Measurements from ENCODE around the gene CMTM4.

CMTM4 gene

DNA sequence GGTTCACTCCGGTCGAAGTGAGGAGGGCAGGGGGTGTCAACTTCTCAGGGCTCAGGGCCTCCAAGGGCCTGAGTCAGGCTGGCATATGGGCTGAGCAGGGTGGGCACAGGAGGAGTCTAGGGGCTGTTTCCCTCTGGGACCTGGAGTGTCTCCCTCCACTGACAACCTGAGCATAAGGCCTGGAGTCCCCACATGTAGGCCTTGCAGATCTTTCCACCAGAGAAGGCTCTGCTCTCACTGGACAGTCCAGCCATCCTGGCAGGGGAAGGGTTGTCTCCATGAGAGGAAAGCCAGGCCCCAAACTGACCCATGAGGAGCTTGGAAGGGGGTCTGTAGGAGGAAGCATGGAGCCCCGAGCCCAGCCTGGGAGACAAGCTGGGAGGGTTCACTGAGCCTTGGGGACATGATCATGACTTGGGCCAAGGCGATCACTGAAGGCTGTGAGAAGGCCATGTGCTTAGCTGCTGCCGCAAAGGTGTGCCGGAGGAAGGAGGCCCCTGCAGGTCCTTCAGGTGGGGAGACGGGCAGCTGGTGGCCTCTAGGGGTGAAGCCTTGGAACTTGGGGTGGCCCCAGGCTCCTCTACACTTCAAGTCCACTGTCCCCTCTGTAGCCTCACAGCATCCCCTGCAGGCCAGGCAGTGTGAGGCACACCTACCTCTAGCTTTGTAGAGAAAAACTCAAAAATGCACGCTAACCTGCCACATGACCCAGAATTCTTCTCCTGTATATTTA, 107.4 kb downstream of the CMTM4 start:
- Histone ChIP-seq H3K4me1 (ENCODE audit: low read depth, poor library complexity, severe bottlenecking) (peaks cover 12% of the 10 kb centered on the region), H3K27me3 (ENCODE audit: insufficient read depth, low read depth) (peaks cover 7% of the 10 kb centered on the region; the same call in 1 of the 2 replicates), H3K4me3 (IDR thresholded peaks at IDR 0.05; ENCODE audit: insufficient read depth, low read depth, low read length) (no peak overlapping the region), H3K4me2 (no peak overlapping the region), H3K36me3 (ENCODE audit: insufficient read depth) (no peaks in the 10 kb centered on the region), H3K9ac (no peak overlapping the region), H2AFZ (ENCODE audit: low read depth) (no peak overlapping the region), H4K20me1 (ENCODE audit: insufficient read depth) (no peaks in the 10 kb centered on the region), H3K79me2 (ENCODE audit: insufficient read depth, low read depth) (no peaks in the 10 kb centered on the region), H3K27ac (no peak overlapping the region)
- TF ChIP-seq, protein P1, sequence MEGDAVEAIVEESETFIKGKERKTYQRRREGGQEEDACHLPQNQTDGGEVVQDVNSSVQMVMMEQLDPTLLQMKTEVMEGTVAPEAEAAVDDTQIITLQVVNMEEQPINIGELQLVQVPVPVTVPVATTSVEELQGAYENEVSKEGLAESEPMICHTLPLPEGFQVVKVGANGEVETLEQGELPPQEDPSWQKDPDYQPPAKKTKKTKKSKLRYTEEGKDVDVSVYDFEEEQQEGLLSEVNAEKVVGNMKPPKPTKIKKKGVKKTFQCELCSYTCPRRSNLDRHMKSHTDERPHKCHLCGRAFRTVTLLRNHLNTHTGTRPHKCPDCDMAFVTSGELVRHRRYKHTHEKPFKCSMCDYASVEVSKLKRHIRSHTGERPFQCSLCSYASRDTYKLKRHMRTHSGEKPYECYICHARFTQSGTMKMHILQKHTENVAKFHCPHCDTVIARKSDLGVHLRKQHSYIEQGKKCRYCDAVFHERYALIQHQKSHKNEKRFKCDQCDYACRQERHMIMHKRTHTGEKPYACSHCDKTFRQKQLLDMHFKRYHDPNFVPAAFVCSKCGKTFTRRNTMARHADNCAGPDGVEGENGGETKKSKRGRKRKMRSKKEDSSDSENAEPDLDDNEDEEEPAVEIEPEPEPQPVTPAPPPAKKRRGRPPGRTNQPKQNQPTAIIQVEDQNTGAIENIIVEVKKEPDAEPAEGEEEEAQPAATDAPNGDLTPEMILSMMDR (conservative IDR thresholded peaks at IDR 0.05; ENCODE audit: low read depth, low read length): peak; percentile 61

DNA sequence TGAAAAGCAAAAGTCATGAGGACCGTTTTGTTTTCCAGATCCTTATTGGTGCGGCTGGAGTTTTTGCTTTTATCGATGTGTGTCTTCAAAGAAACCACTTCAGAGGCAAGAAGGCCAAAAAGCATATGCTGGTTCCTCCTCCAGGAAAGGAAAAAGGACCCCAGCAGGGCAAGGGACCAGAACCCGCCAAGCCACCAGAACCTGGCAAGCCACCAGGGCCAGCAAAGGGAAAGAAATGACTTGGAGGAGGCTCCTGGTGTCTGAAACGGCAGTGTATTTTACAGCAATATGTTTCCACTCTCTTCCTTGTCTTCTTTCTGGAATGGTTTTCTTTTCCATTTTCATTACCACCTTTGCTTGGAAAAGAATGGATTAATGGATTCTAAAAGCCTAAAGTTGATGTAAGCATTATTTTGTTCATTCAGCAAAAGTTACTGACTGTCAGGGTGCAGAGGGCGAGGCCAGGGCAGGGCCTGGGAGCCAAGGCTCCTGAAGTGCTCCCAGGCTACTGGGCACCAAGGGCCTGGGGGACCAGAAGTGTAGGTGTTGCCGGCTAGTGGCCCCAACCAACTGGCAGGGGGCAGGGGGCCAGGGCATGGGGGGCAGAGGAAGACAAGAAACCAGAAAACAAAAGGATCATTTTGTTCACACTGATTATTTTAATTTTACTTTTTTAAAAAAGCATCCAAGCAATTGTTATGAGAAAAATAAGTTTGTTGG, 108.5 kb downstream of the CMTM4 start:
- no peak overlapping the region for H3K4me3 ChIP-seq (IDR thresholded peaks at IDR 0.05; ENCODE audit: insufficient read depth, low read depth, low read length)

DNA sequence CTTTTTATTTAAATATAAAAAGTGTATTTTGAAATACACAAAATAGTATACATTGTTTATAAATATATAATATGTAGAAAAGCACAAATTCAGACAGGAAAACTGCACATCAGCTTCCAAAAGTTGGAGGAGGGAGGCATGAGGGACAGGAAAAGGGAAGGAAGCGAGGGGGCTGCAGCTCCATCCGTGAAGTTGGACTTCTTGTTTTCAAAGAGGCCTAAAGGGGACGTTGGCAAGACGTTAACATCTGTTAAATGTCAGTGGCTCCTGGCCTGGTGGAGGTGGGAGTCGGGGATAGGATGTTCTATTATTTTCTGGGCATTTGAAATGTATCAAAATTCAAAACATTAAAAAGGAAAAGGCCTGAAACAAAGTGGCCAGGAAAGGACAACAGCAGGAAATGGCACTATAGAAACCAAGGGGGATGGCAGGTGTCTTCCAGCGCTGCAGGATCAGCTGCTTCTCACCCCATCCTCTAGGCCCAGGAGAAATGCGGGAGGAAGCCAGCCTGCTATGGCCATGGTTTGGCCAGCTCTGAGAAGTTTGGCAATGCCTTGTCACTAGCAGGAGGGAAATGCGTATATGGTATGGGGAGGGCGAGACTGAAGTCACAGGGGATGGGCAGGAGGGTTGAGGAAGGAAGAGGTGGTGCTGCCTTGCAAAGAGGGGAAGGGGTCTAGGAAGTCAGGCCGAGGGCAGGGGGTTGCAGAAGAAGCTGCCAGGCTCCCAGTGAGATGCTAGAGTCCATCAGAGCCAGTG, 110.9 kb downstream of the CMTM4 start:
- Histone ChIP-seq H3K4me3 (IDR thresholded peaks at IDR 0.05; ENCODE audit: insufficient read depth, low read depth, low read length) (no peak overlapping the region), H3K4me1 (ENCODE audit: low read depth, poor library complexity, severe bottlenecking) (peaks cover 10% of the 10 kb centered on the region), H3K27me3 (ENCODE audit: insufficient read depth, low read depth) (no peaks in the 10 kb centered on the region; the same call in 1 of the 2 replicates), H3K4me2 (no peak overlapping the region), H4K20me1 (ENCODE audit: insufficient read depth) (no peaks in the 10 kb centered on the region), H3K79me2 (ENCODE audit: insufficient read depth, low read depth) (no peaks in the 10 kb centered on the region), H3K9ac (no peak overlapping the region), H2AFZ (ENCODE audit: low read depth) (no peak overlapping the region), H3K36me3 (ENCODE audit: insufficient read depth) (no peaks in the 10 kb centered on the region), H3K27ac (no peak overlapping the region)
- TF ChIP-seq, protein P1 (conservative IDR thresholded peaks at IDR 0.05; ENCODE audit: low read depth, low read length): no peak

More for the DNA sequence above, 108.5 kb downstream of the CMTM4 start:
- H4K20me1 ChIP-seq (ENCODE audit: insufficient read depth): no peaks in the 10 kb centered on the region
- H3K4me2 ChIP-seq: no peak overlapping the region
- no peaks in the 10 kb centered on the region for H3K79me2 ChIP-seq (ENCODE audit: insufficient read depth, low read depth)
- peaks cover 7% of the 10 kb centered on the region; the same call in 1 of the 2 replicates for H3K27me3 ChIP-seq (ENCODE audit: insufficient read depth, low read depth)
- H2AFZ ChIP-seq (ENCODE audit: low read depth): no peak overlapping the region
- H3K9ac ChIP-seq: no peak overlapping the region
- no peaks in the 10 kb centered on the region for H3K36me3 ChIP-seq (ENCODE audit: insufficient read depth)
- TF ChIP-seq, protein P1 (conservative IDR thresholded peaks at IDR 0.05; ENCODE audit: low read depth, low read length): no peak
- H3K27ac ChIP-seq: no peak overlapping the region
- H3K4me1 ChIP-seq (ENCODE audit: low read depth, poor library complexity, severe bottlenecking): peaks cover 12% of the 10 kb centered on the region

DNA sequence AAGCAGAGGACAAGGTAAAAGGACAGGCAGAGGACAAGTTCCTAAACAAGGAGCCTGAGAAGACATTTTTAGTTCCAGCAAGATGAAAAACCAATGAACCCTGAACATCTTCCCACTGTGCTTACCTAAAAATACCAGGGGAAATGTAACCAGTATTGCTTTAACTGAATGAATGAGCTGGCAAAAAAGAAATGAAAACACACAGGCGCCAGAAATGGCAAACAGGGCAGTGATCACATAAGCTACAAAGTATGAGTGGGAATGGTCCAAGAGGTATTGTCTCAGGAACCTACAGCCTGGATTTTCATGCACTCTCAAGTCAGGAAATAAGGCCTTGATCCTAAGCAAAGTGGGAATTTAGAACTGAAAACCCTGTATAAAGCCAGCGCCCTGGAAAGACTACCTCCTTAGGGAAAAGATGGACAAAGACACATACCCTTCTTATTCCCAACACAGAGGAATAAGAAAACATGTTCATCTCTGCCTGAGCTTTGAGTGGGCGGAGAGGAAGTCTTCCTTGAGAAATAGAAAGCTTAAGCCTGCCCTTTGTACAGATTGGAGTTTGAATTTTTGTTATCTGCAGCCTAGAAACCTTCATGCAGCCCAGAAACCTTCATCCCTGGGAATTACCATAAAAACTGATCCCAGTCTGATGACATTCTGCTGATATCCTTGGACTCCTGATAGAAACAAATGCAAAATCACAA, 115.1 kb downstream of the CMTM4 start:
- no peaks in the 10 kb centered on the region for H4K20me1 ChIP-seq (ENCODE audit: insufficient read depth)
- H3K9ac ChIP-seq: no peak overlapping the region
- no peak overlapping the region for H3K27ac ChIP-seq
- H3K4me1 ChIP-seq (ENCODE audit: low read depth, poor library complexity, severe bottlenecking): no peaks in the 10 kb centered on the region
- no peak overlapping the region for H3K4me3 ChIP-seq (IDR thresholded peaks at IDR 0.05; ENCODE audit: insufficient read depth, low read depth, low read length)
- no peak overlapping the region for H3K4me2 ChIP-seq
- TF ChIP-seq, protein P1 (conservative IDR thresholded peaks at IDR 0.05; ENCODE audit: low read depth, low read length): no peak
- no peaks in the 10 kb centered on the region for H3K27me3 ChIP-seq (ENCODE audit: insufficient read depth, low read depth)
- no peaks in the 10 kb centered on the region for H3K79me2 ChIP-seq (ENCODE audit: insufficient read depth, low read depth)
- H3K36me3 ChIP-seq (ENCODE audit: insufficient read depth): no peaks in the 10 kb centered on the region
- no peak overlapping the region for H2AFZ ChIP-seq (ENCODE audit: low read depth)
